ENCODE data around the gene ZNF543.

- TF ChIP-seq, protein P1, sequence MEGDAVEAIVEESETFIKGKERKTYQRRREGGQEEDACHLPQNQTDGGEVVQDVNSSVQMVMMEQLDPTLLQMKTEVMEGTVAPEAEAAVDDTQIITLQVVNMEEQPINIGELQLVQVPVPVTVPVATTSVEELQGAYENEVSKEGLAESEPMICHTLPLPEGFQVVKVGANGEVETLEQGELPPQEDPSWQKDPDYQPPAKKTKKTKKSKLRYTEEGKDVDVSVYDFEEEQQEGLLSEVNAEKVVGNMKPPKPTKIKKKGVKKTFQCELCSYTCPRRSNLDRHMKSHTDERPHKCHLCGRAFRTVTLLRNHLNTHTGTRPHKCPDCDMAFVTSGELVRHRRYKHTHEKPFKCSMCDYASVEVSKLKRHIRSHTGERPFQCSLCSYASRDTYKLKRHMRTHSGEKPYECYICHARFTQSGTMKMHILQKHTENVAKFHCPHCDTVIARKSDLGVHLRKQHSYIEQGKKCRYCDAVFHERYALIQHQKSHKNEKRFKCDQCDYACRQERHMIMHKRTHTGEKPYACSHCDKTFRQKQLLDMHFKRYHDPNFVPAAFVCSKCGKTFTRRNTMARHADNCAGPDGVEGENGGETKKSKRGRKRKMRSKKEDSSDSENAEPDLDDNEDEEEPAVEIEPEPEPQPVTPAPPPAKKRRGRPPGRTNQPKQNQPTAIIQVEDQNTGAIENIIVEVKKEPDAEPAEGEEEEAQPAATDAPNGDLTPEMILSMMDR (conservative IDR thresholded peaks at IDR 0.05): no peak
- TF ChIP-seq EZH2 (IDR thresholded peaks at IDR 0.05; ENCODE audit: low read depth): no peak
Measured at GRCh38 chr19:57317503-57317902, 2.8 kb upstream of the ZNF543 start.

Data from PC-9 (cell line).